Measurements from ENCODE around the gene STK39. TPM values are rescaled to one million over a fixed set of nuclear protein-coding genes. Genes with fewer than 3 reads are reported as not detected.

STK39 gene
- polyA plus RNA-seq, 2 of the 4 experiments (the other 2 are of a cell fraction), result 14.2 to 27.2 TPM

DNA sequence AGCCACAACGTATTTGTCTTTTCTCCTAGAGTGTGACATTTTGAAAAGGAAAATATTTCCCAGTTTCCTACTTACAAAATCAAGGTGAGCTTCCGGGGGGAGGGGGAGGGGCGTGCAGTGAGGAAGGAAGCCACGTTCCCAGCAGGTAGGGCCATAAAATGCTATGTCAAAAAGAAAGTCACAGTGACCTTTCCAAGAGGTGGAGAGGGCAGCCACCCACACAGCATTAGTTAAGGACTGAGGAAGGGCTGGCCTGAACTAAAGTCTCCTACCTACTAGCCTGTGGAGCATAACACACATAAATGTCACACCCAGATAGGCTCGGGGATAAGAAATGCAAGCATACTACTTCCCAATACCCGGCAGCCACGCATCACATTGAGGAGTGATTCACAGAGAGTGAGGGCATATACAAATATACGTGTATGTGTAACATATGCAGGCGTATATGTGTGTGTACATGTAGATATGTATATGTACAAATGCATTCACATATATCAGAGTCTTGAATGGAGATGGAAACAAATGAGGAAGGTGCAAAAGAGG lies 191.1 kb downstream of the STK39 start:
- TF ChIP-seq NFE2L2 (conservative IDR thresholded peaks at IDR 0.05; ENCODE audit: low read length) (no peak), BHLHE40 (IDR thresholded peaks at IDR 0.05; ENCODE audit: low read depth, low read length) (no peak), JUN (IDR thresholded peaks at IDR 0.05) (no peak), HOXB5 (CRISPR knock-in tag; IDR thresholded peaks at IDR 0.05) (no peak), MAX (IDR thresholded peaks at IDR 0.05) (no peak)
- no peak for DNase-seq (ENCODE audit: low read depth in 1 of 2, low spot score in 1 of 2)
- Histone ChIP-seq H3K4me3 (no peak overlapping the region), H3K4me1 (peaks cover 9% of the 10 kb centered on the region; the same call in 2 of the 3 replicates), H3K4me2 (no peak overlapping the region), H3K27ac (no peak overlapping the region), H3K9me3 (no peaks in the 10 kb centered on the region)
- CTCF ChIA-PET, result no interaction called here
- WGBS (ENCODE audit: missing lambda C conversion rate), result 90% methylated on average over 9 of the region's 9 CpGs
- POLR2A ChIA-PET, result no interaction called here
- FAIRE-seq, result no peak
- no peak for ATAC-seq

DNA sequence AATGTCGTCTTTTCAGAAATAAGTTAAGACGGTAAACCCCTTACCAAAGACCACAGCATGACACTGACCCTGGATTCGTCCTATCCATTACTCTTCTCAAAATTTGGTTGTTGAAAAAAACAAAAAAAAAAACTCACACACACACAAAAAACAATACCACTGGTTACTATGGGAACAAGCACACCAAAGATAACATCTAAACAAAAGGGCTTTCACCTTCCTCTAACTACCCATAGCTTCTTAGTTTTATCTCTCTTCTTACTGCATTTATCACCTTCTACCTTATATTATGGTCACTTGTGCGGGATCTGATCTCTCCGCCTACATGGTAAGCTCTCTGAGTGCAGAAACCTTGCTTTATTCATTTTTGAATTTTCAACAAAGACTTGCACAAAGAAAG lies 192.7 kb downstream of the STK39 start:
- FAIRE-seq (no peak), ATAC-seq (no peak), DNase-seq (ENCODE audit: low read depth in 1 of 2, low spot score in 1 of 2) (no peak)
- ChIA-PET POLR2A (no interaction called here), CTCF (interaction anchor here (0.6 kb wide), 1 partner anchor 265 kb away, joined by 3 read pairs; no protein-coding TSS in a partner anchor)
- H3K27ac ChIP-seq, result no peak overlapping the region
- H3K4me3 ChIP-seq, result no peak overlapping the region
- 84% methylated on average over 5 of the region's 5 CpGs for WGBS (ENCODE audit: missing lambda C conversion rate)
- H3K4me2 ChIP-seq, result no peak overlapping the region
- no peaks in the 10 kb centered on the region for H3K9me3 ChIP-seq
- no peaks in the 10 kb centered on the region for H3K4me1 ChIP-seq
- TF ChIP-seq POLR2A (IDR thresholded peaks at IDR 0.05; ENCODE audit: low read length), result no peak
- no peak for TF ChIP-seq FOSB (CRISPR knock-in tag; IDR thresholded peaks at IDR 0.05)
- TF ChIP-seq, protein P1, sequence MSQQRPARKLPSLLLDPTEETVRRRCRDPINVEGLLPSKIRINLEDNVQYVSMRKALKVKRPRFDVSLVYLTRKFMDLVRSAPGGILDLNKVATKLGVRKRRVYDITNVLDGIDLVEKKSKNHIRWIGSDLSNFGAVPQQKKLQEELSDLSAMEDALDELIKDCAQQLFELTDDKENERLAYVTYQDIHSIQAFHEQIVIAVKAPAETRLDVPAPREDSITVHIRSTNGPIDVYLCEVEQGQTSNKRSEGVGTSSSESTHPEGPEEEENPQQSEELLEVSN (IDR thresholded peaks at IDR 0.05; ENCODE audit: borderline replicate concordance, low read depth), result no peak
- no peak for TF ChIP-seq RNF2 (IDR thresholded peaks at IDR 0.05; ENCODE audit: borderline replicate concordance, low read depth)
- TF ChIP-seq EP300 (IDR thresholded peaks at IDR 0.05), result no peak
- no peak for TF ChIP-seq HOXB5 (CRISPR knock-in tag; IDR thresholded peaks at IDR 0.05)
- TF ChIP-seq, protein P2, sequence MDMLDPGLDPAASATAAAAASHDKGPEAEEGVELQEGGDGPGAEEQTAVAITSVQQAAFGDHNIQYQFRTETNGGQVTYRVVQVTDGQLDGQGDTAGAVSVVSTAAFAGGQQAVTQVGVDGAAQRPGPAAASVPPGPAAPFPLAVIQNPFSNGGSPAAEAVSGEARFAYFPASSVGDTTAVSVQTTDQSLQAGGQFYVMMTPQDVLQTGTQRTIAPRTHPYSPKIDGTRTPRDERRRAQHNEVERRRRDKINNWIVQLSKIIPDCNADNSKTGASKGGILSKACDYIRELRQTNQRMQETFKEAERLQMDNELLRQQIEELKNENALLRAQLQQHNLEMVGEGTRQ (IDR thresholded peaks at IDR 0.05), result no peak
- TF ChIP-seq PBX3 (IDR thresholded peaks at IDR 0.05), result no peak
- no peak for TF ChIP-seq TP53 (CRISPR knock-in tag; IDR thresholded peaks at IDR 0.05)
- no peak for TF ChIP-seq FOXS1 (CRISPR knock-in tag; IDR thresholded peaks at IDR 0.05)
- no peak for TF ChIP-seq GATA3 (IDR thresholded peaks at IDR 0.05; ENCODE audit: borderline replicate concordance)
- TF ChIP-seq SREBF2 (IDR thresholded peaks at IDR 0.05), result no peak
- no peak for TF ChIP-seq CHD4 (IDR thresholded peaks at IDR 0.05; ENCODE audit: borderline replicate concordance)

DNA sequence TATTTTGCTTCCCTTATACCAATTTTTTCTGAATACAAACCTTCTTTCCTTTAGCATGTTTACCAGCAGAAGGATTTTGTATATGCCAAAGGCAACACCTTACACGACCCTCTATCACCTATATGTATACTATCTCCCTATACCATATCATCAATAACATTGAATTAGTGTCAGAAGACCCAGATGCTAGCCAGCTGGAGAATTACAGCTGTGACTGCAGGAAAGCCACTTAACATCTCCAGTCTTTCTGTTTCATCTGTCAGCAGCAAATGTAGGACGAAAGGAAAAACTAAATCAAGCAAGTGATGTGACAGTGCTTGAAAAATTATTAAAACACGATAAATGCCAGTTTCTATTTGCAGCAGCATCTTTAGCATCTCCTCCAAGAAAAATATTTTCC lies 193.7 kb downstream of the STK39 start:
- POLR2A ChIA-PET, result no interaction called here
- TF ChIP-seq BHLHE40 (IDR thresholded peaks at IDR 0.05; ENCODE audit: low read depth, low read length) (no peak), POLR2A (IDR thresholded peaks at IDR 0.05; ENCODE audit: low read length) (no peak), PHF8 (IDR thresholded peaks at IDR 0.05; ENCODE audit: borderline replicate concordance, low read depth) (no peak), RARB (CRISPR knock-in tag; IDR thresholded peaks at IDR 0.05) (no peak), ELK1 (IDR thresholded peaks at IDR 0.05; ENCODE audit: low read depth, low read length) (no peak), RNF2 (IDR thresholded peaks at IDR 0.05; ENCODE audit: borderline replicate concordance, low read depth) (no peak), JUNB (IDR thresholded peaks at IDR 0.05) (no peak), MYC (IDR thresholded peaks at IDR 0.05; ENCODE audit: borderline replicate concordance, low read length) (no peak), CHD4 (IDR thresholded peaks at IDR 0.05; ENCODE audit: borderline replicate concordance) (no peak), TFCP2L1 (CRISPR knock-in tag; IDR thresholded peaks at IDR 0.05) (no peak), HOXA7 (CRISPR knock-in tag; IDR thresholded peaks at IDR 0.05) (no peak), HOXB13 (CRISPR knock-in tag; IDR thresholded peaks at IDR 0.05; ENCODE audit: low read depth) (no peak)
- DNase-seq (ENCODE audit: low read depth in 1 of 2, low spot score in 1 of 2), result no peak
- no peak for ATAC-seq
- CTCF ChIA-PET, result no interaction called here
- WGBS (ENCODE audit: missing lambda C conversion rate), result 75% methylated on average over 3 of the region's 3 CpGs
- no peak overlapping the region for H3K4me3 ChIP-seq
- no peak for FAIRE-seq
- H3K9me3 ChIP-seq, result no peaks in the 10 kb centered on the region
- H3K4me1 ChIP-seq, result no peaks in the 10 kb centered on the region
- H3K4me2 ChIP-seq, result no peak overlapping the region
- H3K27ac ChIP-seq, result no peak overlapping the region

Data from A549 (cell line).